DOHH2 (cell line): ENCODE results near the gene CTTNBP2NL.

Source experiments
- EZH2phosphoT487 ChIP-seq: fragments of 200-600 bp; sonication (generic); IDR thresholded peaks from 2 replicates; pipeline ENCODE4 v1.6.1; 2017; ENCODE audit warnings: borderline replicate concordance, mild to moderate bottlenecking, antibody characterized with exemption, low read length, moderate library complexity, mixed read lengths
- TF ChIP-seq, protein P1 (sequence below): fragments of 200-600 bp; sonication (generic); IDR thresholded peaks from one replicate; pipeline ENCODE4 v1.5.1; 2014; ENCODE audit warnings: antibody characterized with exemption, mild to moderate bottlenecking, low read depth, low read length; ENCODE audit not compliant: poor library complexity, severe bottlenecking

DNA sequence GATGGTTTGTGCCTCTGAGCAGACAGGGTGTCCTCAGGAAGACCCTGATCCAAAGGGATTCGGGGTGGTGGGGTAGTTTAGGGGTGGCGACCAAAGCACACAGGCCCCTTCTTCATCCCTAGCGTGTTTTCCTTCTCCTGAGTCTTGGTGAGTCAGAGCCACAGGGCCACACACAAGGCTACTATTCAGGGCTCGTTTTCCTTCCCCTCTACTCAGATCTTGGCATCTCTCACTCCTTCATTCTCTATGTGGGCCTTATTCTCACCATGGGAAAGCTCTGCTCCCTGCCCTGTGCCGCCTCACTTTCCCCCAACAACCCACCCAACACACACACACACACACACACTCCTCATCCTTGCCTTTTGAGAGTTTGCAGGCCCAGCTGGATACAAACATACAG, 69.1 kb downstream of the CTTNBP2NL start:
- TF ChIP-seq, protein P1, sequence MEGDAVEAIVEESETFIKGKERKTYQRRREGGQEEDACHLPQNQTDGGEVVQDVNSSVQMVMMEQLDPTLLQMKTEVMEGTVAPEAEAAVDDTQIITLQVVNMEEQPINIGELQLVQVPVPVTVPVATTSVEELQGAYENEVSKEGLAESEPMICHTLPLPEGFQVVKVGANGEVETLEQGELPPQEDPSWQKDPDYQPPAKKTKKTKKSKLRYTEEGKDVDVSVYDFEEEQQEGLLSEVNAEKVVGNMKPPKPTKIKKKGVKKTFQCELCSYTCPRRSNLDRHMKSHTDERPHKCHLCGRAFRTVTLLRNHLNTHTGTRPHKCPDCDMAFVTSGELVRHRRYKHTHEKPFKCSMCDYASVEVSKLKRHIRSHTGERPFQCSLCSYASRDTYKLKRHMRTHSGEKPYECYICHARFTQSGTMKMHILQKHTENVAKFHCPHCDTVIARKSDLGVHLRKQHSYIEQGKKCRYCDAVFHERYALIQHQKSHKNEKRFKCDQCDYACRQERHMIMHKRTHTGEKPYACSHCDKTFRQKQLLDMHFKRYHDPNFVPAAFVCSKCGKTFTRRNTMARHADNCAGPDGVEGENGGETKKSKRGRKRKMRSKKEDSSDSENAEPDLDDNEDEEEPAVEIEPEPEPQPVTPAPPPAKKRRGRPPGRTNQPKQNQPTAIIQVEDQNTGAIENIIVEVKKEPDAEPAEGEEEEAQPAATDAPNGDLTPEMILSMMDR = no peak
- TF ChIP-seq EZH2phosphoT487 = no peak
